Vagina (tissue), 2 donors: ENCODE results near the gene CWC22. TPM values are rescaled to one million over a fixed set of nuclear protein-coding genes. Genes with fewer than 3 reads are reported as not detected.
"Not testable (repeated sequence)": the region's sequence is repeated elsewhere in the genome, so short reads cannot be mapped to it uniquely, and the experiment has no call there.

Experiments
- DNase-seq, 2 donors: peaks; one replicate each; pipeline ENCODE4 v3.0.0-alpha.2; 2017; ENCODE audit errors: extremely low spot score in 2 of 2
- H3K27ac ChIP-seq: fragments of 200-600 bp; sonication (generic); one replicate; pipeline ENCODE4 v1.5.1; 2019
- H3K27me3 ChIP-seq: fragments of 200-600 bp; sonication (generic); one replicate; pipeline ENCODE4 v1.5.1; 2019
- H3K36me3 ChIP-seq, 2 donors: fragments of 200-600 bp; sonication (generic); one replicate each; pipeline ENCODE4 v1.5.1; 2017 to 2019
- H3K4me1 ChIP-seq: fragments of 200-600 bp; sonication (generic); one replicate; pipeline ENCODE4 v1.5.1; 2019
- H3K4me3 ChIP-seq, 2 donors: fragments of 200-600 bp; sonication (generic); 1 replicate in 1 of 2; 2 replicates in 1 of 2; pipeline ENCODE4 v1.5.1; 2016 to 2019
- H3K9me3 ChIP-seq: fragments of 200-600 bp; sonication (generic); one replicate; pipeline ENCODE4 v1.5.1; 2019
- POLR2A ChIP-seq, 2 donors: fragments of 450-650 bp; IDR thresholded peaks; one replicate each; pipeline ENCODE4 v1.6.1; 2017; ENCODE audit warnings: antibody characterized with exemption in 2 of 2, mild to moderate bottlenecking in 2 of 2, moderate library complexity in 2 of 2
- POLR2AphosphoS5 ChIP-seq, 2 donors: sonication (generic); formaldehyde crosslinking; IDR thresholded peaks; one replicate each; pipeline ENCODE4 v1.9.0; 2017; ENCODE audit warnings: antibody characterized with exemption in 2 of 2, mild to moderate bottlenecking in 2 of 2, low read depth in 1 of 2; ENCODE audit not compliant: insufficient read depth in 1 of 2
- intact Hi-C: fragments of 100-400 bp; cut with DNase I; formaldehyde crosslinking; loops from one replicate; pipeline ENCODE4 v1.15.1; 2023
- total RNA-seq: library from RNA; depleted of rRNA; stranded (reverse); fragments of >200 nt; gene quantifications from one replicate; pipeline ENCODE4 v1.2.3, GENCODE V29; 2016
- TF ChIP-seq, protein P1 (sequence below), 3 experiments: fragments of 450-650 bp in 2 of 3; fragments of 200-600 bp in 1 of 3; sonication (generic) in 1 of 3; IDR thresholded peaks; one replicate each; pipeline ENCODE4 v1.5.1; 2017 to 2019; ENCODE audit warnings: antibody characterized with exemption in 3 of 3, mild to moderate bottlenecking in 2 of 3, moderate library complexity in 2 of 3

Gene CWC22
- 17.2 TPM for total RNA-seq

DNA sequence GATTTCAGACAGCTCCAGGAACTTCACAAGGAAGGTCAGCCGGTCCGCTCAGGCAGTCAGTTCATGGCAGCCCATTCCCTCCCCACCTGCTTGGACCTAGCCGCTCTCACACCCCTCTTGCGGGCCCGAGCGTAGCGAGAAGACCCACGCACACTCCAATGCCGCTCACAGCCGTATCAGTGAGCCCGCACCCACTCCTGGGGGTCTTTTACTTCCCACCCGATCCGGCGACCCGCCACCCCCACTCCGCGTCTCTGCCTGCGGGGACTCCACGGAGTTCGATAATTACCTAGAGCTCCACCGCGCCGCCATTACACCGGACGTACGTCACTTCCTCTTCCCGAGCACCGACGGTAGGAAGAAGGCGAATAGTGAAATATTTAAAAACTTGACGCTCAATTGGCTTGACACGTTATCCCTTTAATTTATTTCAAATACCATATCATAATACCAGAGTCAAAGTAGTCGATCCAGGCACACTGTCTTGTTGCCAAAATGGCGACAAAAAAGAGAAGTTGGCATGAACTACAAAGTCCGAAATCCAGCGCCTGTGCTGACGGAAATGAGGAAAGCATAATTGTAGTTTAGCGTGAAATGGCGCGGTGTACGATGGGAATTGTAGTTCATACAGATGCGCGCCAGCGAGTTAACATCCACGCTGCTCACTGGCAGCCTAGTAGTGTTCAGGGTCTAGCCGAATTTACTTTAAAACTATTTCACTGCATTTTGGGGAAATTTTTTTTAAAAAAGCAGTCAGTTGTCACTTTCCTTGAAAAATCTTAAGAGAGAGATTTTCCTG is at the start of gene CWC22:
Gene CWC22 (minus strand): TSS at position 517 of the 799 bp plus-strand sequence. CDS start 13,956 bp downstream, outside the sequence.
- TF ChIP-seq POLR2AphosphoS5 (IDR thresholded peaks at IDR 0.05; ENCODE audit: insufficient read depth in 1 of 2, low read depth in 1 of 2) (peak; percentile 80 to 92), POLR2A (IDR thresholded peaks at IDR 0.05) (peak in 1 of 2 donors; percentile 6)
- TF ChIP-seq, protein P1, sequence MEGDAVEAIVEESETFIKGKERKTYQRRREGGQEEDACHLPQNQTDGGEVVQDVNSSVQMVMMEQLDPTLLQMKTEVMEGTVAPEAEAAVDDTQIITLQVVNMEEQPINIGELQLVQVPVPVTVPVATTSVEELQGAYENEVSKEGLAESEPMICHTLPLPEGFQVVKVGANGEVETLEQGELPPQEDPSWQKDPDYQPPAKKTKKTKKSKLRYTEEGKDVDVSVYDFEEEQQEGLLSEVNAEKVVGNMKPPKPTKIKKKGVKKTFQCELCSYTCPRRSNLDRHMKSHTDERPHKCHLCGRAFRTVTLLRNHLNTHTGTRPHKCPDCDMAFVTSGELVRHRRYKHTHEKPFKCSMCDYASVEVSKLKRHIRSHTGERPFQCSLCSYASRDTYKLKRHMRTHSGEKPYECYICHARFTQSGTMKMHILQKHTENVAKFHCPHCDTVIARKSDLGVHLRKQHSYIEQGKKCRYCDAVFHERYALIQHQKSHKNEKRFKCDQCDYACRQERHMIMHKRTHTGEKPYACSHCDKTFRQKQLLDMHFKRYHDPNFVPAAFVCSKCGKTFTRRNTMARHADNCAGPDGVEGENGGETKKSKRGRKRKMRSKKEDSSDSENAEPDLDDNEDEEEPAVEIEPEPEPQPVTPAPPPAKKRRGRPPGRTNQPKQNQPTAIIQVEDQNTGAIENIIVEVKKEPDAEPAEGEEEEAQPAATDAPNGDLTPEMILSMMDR (IDR thresholded peaks at IDR 0.05) = no peak
- DNase-seq = no peak
- Histone ChIP-seq H3K27ac (peak within 1 kb of the TSS; percentile 91), H3K27me3 (no peaks in the 10 kb centered on the region), H3K4me3 (peak within 1 kb of the TSS; percentile 97 to 99), H3K36me3 (no peaks in the 10 kb centered on the region), H3K4me1 (peaks cover 24% of the 10 kb centered on the region), H3K9me3 (no peaks in the 10 kb centered on the region)
- intact Hi-C loops = no loop called here

DNA sequence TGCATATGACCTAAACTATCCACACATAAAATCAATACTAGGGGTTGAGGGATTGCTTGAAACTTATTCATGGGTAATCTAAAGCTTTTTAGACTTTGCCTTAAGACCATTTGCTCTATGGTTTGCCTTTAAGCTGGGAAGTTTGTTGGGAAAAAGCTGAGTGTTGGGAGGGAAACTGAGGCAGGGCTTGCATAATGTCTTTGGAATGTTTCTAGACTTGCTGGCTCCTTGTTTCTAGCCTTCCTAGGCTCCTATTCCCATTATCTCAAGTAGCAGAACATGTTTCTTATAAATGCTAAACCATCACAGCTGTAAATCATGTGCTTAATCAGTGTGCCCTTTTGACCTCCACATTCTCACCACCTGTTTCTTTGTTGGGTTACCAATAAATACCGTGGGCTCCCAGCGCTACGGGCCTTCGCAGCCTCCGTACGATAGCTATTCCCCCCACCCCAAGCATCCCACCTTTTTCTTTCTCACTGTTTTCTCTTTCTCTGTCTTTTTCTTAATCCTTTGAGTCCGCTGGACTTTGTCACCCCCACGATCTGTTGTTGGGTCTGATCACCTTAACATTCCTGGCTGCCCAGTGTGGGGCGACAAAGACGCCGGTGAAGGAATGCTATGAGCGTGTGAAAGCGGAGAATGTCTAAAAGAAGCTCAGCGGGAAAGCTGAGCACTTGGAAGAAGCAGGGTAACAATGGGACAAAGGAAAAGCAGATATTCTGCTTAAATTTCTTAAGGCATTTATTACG is 49.4 kb upstream of the CWC22 start:
- intact Hi-C loops = no loop called here
- TF ChIP-seq, protein P1 (IDR thresholded peaks at IDR 0.05) = no peak
- TF ChIP-seq POLR2A (IDR thresholded peaks at IDR 0.05) (no peak), POLR2AphosphoS5 (IDR thresholded peaks at IDR 0.05; ENCODE audit: insufficient read depth in 1 of 2, low read depth in 1 of 2) (no peak)
- Histone ChIP-seq H3K4me1 (no peaks in the 10 kb centered on the region), H3K27me3 (no peaks in the 10 kb centered on the region), H3K4me3 (no peak overlapping the region), H3K27ac (no peak overlapping the region), H3K9me3 (no peaks in the 10 kb centered on the region), H3K36me3 (no peaks in the 10 kb centered on the region)
- DNase-seq = no peak

DNA sequence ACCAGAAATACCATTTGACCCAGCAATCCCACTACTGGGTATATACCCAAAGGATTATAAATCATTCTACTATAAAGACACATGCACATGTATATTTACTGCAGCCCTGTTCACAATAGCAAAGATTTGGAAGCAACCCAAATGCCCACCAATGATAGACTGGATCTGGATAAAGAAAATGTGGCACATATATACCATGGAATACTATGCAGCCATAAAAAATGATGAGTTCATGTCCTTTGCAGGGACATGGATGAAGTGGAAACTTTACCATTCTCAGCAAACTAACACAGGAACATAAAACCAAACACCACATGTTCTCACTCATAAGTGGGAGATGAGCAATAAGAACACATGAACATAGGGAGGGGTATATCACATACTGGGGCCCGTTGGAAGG is 47.5 kb upstream of the CWC22 start:
- H3K27me3 ChIP-seq, H3K27ac ChIP-seq, intact Hi-C loops, DNase-seq, H3K36me3 ChIP-seq, H3K4me3 ChIP-seq, H3K4me1 ChIP-seq, H3K9me3 ChIP-seq: not testable (repeated sequence)

DNA sequence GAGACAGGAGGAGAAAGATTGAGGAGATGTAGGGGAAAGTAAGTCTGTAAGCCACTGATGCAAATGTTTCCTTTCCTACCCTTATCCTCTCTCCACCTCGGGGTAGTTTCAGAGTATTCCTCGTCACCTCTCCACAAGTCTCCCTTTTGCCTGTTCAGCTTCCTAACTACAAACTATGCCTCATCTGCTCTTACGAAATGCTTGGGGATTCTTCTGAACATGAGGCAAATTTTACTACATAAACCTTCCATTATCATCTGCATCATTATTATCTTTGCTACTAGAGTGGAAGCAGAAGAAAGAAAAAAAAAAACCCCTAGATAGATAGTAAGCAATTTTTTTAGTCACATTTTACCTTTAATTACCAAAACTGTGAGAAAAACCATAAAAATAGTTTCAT is 43.1 kb upstream of the CWC22 start:
- Histone ChIP-seq H3K9me3 (no peaks in the 10 kb centered on the region), H3K27ac (no peak overlapping the region), H3K36me3 (no peaks in the 10 kb centered on the region), H3K4me3 (no peak overlapping the region), H3K27me3 (no peaks in the 10 kb centered on the region), H3K4me1 (no peaks in the 10 kb centered on the region)
- TF ChIP-seq, protein P1 (IDR thresholded peaks at IDR 0.05) = no peak
- TF ChIP-seq POLR2A (IDR thresholded peaks at IDR 0.05) = no peak
- no peak for TF ChIP-seq POLR2AphosphoS5 (IDR thresholded peaks at IDR 0.05; ENCODE audit: insufficient read depth in 1 of 2, low read depth in 1 of 2)
- intact Hi-C loops = no loop called here
- no peak for DNase-seq

DNA sequence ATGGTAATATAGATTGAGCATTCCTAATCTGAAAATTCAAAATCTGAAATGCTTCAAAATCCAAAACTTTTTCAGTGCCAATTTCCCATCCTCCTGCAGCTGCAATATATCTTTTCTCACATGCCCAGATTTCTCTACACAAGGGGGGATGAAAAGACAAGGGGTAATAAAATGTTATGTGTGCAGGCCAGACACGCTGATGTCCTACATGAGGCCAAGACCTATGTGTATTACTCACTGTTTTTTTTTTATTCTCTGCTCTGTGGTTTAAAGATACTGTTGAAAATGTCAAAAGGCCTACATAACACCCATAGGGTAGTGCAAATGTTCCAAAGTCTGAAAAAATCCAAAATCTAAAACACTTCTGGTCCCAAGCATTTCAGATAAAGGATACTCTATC is 41.2 kb upstream of the CWC22 start:
- DNase-seq = no peak
- Histone ChIP-seq H3K27me3 (no peaks in the 10 kb centered on the region), H3K9me3 (no peaks in the 10 kb centered on the region), H3K36me3 (no peaks in the 10 kb centered on the region), H3K4me1 (no peaks in the 10 kb centered on the region), H3K4me3 (no peak overlapping the region), H3K27ac (no peak overlapping the region)
- intact Hi-C loops = no loop called here
- TF ChIP-seq POLR2AphosphoS5 (IDR thresholded peaks at IDR 0.05; ENCODE audit: insufficient read depth in 1 of 2, low read depth in 1 of 2) = no peak
- TF ChIP-seq, protein P1 (IDR thresholded peaks at IDR 0.05) = no peak
- TF ChIP-seq POLR2A (IDR thresholded peaks at IDR 0.05) = no peak
